Stomach (tissue), 9 donors: ENCODE data around the gene PRXL2B. TPM values are rescaled to one million over a fixed set of nuclear protein-coding genes. Genes with fewer than 3 reads are reported as not detected.

ENCODE experiments used
- DNase-seq, 2 donors: peaks; one replicate each; pipeline versions ENCODE4 v3.0.0 to v3.0.0-alpha.2; 2013 to 2019
- H3K27ac ChIP-seq, 5 donors: fragments of 200-600 bp in 4 of 5; sonication (generic) in 4 of 5; one replicate each; pipeline ENCODE4 v1.5.1; 2013 to 2019; ENCODE audit warnings: mild to moderate bottlenecking in 1 of 5, moderate library complexity in 1 of 5
- H3K27me3 ChIP-seq, 3 donors: fragments of 200-600 bp; sonication (generic); one replicate each; pipeline ENCODE4 v1.5.1; 2017 to 2019; ENCODE audit warnings: mixed run types in 1 of 3
- H3K36me3 ChIP-seq, 4 donors: fragments of 200-600 bp; sonication (generic); 1 replicate in 3 of 4; 2 replicates in 1 of 4; pipeline ENCODE4 v1.5.1; 2016 to 2019
- H3K4me1 ChIP-seq, 4 donors: fragments of 200-600 bp; sonication (generic); one replicate each; pipeline ENCODE4 v1.5.1; 2016 to 2019
- H3K4me3 ChIP-seq, 4 donors: fragments of 200-600 bp; sonication (generic) in 3 of 4; one replicate each; pipeline ENCODE4 v1.5.1; 2016 to 2019; ENCODE audit warnings: mild to moderate bottlenecking in 1 of 4
- H3K9me3 ChIP-seq, 4 donors: fragments of 200-600 bp; sonication (generic); one replicate each; pipeline ENCODE4 v1.5.1; 2016 to 2019
- CTCF ChIP-seq, 7 experiments: fragments of 450-650 bp in 4 of 7; fragments of 200-600 bp in 3 of 7; sonication (generic) in 3 of 7; IDR thresholded peaks; one replicate each; pipeline ENCODE4 v1.5.1; 2016 to 2019; ENCODE audit warnings: antibody characterized with exemption in 7 of 7, control low read depth in 2 of 7, mild to moderate bottlenecking in 1 of 7
- EP300 ChIP-seq: sonication (generic); formaldehyde crosslinking; IDR thresholded peaks from one replicate; pipeline ENCODE4 v1.6.1; 2017; ENCODE audit warnings: antibody characterized with exemption
- POLR2A ChIP-seq, 4 donors: fragments of 450-650 bp; IDR thresholded peaks; one replicate each; pipeline ENCODE4 v1.6.1; 2016; ENCODE audit warnings: antibody characterized with exemption in 4 of 4, control low read depth in 2 of 4, mild to moderate bottlenecking in 1 of 4, moderate library complexity in 1 of 4
- POLR2AphosphoS5 ChIP-seq, 3 donors: sonication (generic); formaldehyde crosslinking; IDR thresholded peaks; one replicate each; pipeline ENCODE4 v1.6.1; 2016; ENCODE audit warnings: antibody characterized with exemption in 3 of 3
- WGBS, 5 donors: extraction: QIAGEN DNeasy Blood & Tissue Kit in 3 of 5; methylation state at CpG; one replicate each; pipeline versions ENCODE4 v1.1.5 to v1.1.7; 2013 to 2018; 5-methylcytosine and 5-hydroxymethylcytosine counted together
- intact Hi-C: fragments of 100-400 bp; cut with DNase I; formaldehyde crosslinking; loops from one replicate; pipeline ENCODE4 v1.15.1; 2023; ENCODE audit warnings: low total_unique reads
- polyA plus RNA-seq, 3 donors: library from polyadenylated mRNA; stranded (reverse); fragments of 200-250 nt; gene quantifications; one replicate each; pipeline ENCODE4 v1.2.3, GENCODE V29; 2013
- total RNA-seq, 5 donors: library from RNA; depleted of rRNA; stranded (reverse); fragments of >200 nt; gene quantifications; one replicate each; pipeline versions ENCODE4 v1.1.0 to v1.2.3, GENCODE V29; 2014 to 2016
- donor health status: healthy with polysubstance abuse.
- donor health status: Bipolar disorder and iron deficiency.
- donor health status: healthy.

PRXL2B gene
- total and polyA plus RNA-seq, 8 donors = 8.5 to 668 (median 21.0) TPM

GRCh38 chr1:2602311-2602835 lies 15.8 kb downstream of the PRXL2B start:
- Histone ChIP-seq H3K27me3 (peaks cover 0 to 56% (median 4%) of the 10 kb centered on the region in 3 donors), H3K4me1 (peaks cover 0 to 4% (median 0%) of the 10 kb centered on the region in 4 donors), H3K27ac (no peak overlapping the region), H3K4me3 (no peak overlapping the region), H3K36me3 (no peaks in the 10 kb centered on the region), H3K9me3 (peaks cover 0 to 13% (median 5%) of the 10 kb centered on the region in 4 donors)
- TF ChIP-seq POLR2AphosphoS5 (IDR thresholded peaks at IDR 0.05) (no peak), POLR2A (IDR thresholded peaks at IDR 0.05) (no peak), EP300 (no peak), CTCF (IDR thresholded peaks at IDR 0.05) (no peak)
- 72 to 86% (median 79%) methylated on average over 15 of the region's 15 CpGs for WGBS, 5 donors
- no peak for DNase-seq
- intact Hi-C loops = no loop called here

- WGBS, 5 donors = 72 to 81% (median 78%) methylated on average over 15 to 18 of the region's 18 CpGs
- no peak for DNase-seq
- intact Hi-C loops = no loop called here
- Histone ChIP-seq H3K36me3 (no peaks in the 10 kb centered on the region), H3K27me3 (peaks cover 0 to 56% (median 4%) of the 10 kb centered on the region in 3 donors), H3K4me3 (no peak overlapping the region), H3K9me3 (peaks cover 0 to 9% (median 4%) of the 10 kb centered on the region in 4 donors), H3K27ac (no peak overlapping the region), H3K4me1 (peaks cover 0 to 10% (median 0%) of the 10 kb centered on the region in 4 donors)
- TF ChIP-seq POLR2AphosphoS5 (IDR thresholded peaks at IDR 0.05) = no peak
These were observed 16.4 kb downstream of the PRXL2B start for GRCh38 chr1:2602866-2603520.

GRCh38 chr1:2603521-2604155 lies 17.1 kb downstream of the PRXL2B start:
- Histone ChIP-seq H3K9me3 (peaks cover 0 to 3% (median 1%) of the 10 kb centered on the region in 4 donors), H3K4me3 (no peak overlapping the region), H3K27me3 (peaks cover 0 to 56% (median 4%) of the 10 kb centered on the region in 3 donors), H3K27ac (no peak overlapping the region), H3K36me3 (no peaks in the 10 kb centered on the region), H3K4me1 (peaks cover 0 to 10% (median 0%) of the 10 kb centered on the region in 4 donors)
- WGBS, 5 donors = 77 to 83% (median 82%) methylated on average over 16 to 25 of the region's 25 CpGs
- TF ChIP-seq POLR2AphosphoS5 (IDR thresholded peaks at IDR 0.05) (no peak), CTCF (IDR thresholded peaks at IDR 0.05) (no peak), EP300 (no peak), POLR2A (IDR thresholded peaks at IDR 0.05) (no peak)
- DNase-seq = no peak
- intact Hi-C loops = no loop called here

GRCh38 chr1:2604156-2604843 lies 17.7 kb downstream of the PRXL2B start:
- DNase-seq = no peak
- Histone ChIP-seq H3K9me3 (no peaks in the 10 kb centered on the region), H3K4me1 (peaks cover 0 to 10% (median 0%) of the 10 kb centered on the region in 4 donors), H3K27me3 (peaks cover 0 to 56% (median 4%) of the 10 kb centered on the region in 3 donors), H3K27ac (no peak overlapping the region), H3K4me3 (no peak overlapping the region), H3K36me3 (no peaks in the 10 kb centered on the region)
- intact Hi-C loops = no loop called here
- TF ChIP-seq EP300 (no peak), POLR2A (IDR thresholded peaks at IDR 0.05) (no peak), CTCF (IDR thresholded peaks at IDR 0.05) (no peak), POLR2AphosphoS5 (IDR thresholded peaks at IDR 0.05) (no peak)
- whole genome bisulfite sequencing, 5 donors = 80 to 90% (median 86%) methylated on average over 16 to 19 of the region's 19 CpGs
